Testis (tissue), 2 donors: ENCODE data around the gene CLIP3.

Source experiments
- POLR2A ChIP-seq: fragments of 450-650 bp; IDR thresholded peaks from one replicate; pipeline ENCODE4 v1.6.1; 2017; ENCODE audit warnings: antibody characterized with exemption, mild to moderate bottlenecking, moderate library complexity
- TF ChIP-seq, protein P1 (sequence below), 3 experiments: fragments of 450-650 bp in 2 of 3; fragments of 200-600 bp in 1 of 3; sonication (generic) in 1 of 3; IDR thresholded peaks; one replicate each; pipeline ENCODE4 v1.5.1; 2016 to 2019; ENCODE audit warnings: antibody characterized with exemption in 3 of 3, mild to moderate bottlenecking in 2 of 3, moderate library complexity in 1 of 3

DNA sequence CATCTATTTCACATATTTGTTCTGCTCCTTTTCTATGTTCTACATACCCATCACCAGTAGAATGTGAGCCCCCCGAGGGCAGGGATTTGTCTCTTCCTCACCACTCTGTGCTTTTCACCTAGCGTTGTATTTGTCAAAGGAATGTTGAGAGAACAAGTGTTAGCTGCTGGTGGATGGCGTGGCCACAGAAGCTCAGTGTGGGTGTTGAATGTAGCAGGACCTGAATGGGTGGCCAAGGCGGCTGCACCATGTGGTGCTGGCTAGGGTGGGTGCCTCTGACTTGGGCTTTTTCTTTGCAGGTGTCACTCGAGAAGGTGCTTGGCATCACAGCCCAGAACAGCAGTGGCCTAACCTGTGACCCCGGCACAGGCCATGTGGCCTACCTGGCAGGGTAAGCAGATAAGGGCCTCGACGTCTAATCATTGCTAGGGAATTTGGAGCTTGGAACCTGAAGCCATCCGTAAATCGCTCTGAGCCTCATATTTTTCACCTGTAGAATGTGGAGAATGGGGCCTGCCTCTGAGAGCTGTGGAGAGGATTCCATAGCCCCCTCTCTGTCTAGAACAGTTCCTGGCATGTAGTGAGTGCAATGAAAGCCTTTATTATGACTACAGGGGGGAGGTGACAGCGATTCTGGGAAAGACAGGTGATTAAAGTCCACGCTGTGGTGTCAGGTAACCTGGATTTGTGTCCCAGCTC lies 26.0 kb upstream of the CLIP3 start:
- TF ChIP-seq, protein P1, sequence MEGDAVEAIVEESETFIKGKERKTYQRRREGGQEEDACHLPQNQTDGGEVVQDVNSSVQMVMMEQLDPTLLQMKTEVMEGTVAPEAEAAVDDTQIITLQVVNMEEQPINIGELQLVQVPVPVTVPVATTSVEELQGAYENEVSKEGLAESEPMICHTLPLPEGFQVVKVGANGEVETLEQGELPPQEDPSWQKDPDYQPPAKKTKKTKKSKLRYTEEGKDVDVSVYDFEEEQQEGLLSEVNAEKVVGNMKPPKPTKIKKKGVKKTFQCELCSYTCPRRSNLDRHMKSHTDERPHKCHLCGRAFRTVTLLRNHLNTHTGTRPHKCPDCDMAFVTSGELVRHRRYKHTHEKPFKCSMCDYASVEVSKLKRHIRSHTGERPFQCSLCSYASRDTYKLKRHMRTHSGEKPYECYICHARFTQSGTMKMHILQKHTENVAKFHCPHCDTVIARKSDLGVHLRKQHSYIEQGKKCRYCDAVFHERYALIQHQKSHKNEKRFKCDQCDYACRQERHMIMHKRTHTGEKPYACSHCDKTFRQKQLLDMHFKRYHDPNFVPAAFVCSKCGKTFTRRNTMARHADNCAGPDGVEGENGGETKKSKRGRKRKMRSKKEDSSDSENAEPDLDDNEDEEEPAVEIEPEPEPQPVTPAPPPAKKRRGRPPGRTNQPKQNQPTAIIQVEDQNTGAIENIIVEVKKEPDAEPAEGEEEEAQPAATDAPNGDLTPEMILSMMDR (IDR thresholded peaks at IDR 0.05): no peak
- no peak for TF ChIP-seq POLR2A
